Measurements from ENCODE around the gene CCDC83.
A peak's percentile ranks its signal among the peaks of the same experiment; 100 is the strongest.
"Not testable (repeated sequence)": the region's sequence is repeated elsewhere in the genome, so short reads cannot be mapped to it uniquely, and the experiment has no call there.

Gene CCDC83

DNA sequence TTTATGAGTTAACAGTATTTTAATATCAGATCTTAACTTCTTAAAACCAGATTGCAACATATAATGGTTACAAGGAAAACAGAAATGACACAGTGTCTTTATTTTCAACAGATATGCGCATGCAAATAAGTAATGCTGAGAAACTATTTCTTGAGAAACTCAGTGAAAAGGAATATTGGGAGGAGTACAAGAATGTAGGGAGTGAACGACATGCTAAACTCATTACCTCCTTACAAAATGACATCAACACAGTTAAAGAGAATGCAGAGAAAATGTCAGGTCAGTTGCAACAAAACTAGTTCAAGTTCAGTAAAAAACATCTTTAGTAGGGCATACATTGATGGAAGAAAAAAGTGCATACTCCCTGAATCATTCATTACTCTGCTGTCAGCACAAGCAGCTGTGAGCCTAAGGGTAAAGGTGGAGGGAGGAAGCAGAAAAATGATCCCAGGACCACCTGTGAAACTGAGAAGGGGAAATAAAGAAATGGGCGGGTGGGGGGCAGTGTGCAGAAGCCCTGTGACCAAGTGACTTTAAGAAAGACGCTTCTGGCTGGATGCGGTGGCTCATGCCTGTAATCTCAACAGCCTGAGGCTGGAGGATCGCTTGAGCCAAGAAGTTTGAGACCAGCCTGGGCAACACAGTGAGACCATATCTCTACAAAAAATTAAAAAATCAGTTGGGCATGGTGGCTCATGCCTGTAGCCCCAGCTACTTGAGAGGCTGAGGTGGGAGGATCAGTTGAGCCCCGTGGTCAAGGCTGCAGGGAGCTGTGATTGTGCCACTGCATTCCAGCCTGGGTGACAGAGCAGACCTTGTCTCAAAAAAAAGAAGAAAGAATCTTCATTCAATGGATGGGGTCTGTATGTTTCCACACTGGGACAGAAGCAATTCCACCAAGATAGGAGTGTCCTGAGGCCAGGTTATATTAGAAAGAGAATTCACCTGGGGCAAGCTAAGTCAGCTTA is 31.2 kb downstream of the CCDC83 start:
- peak; percentile 54 to 57 for DNase-seq (ENCODE audit: low read depth in 2 of 2)

- no peak for DNase-seq (ENCODE audit: low read depth in 2 of 2)
These were observed 33.9 kb downstream of the CCDC83 start for GRCh38 chr11:85889108-85889507.

- DNase-seq (ENCODE audit: low read depth in 2 of 2): peak in 1 of 2 experiments; percentile 19
These were observed 34.7 kb downstream of the CCDC83 start for GRCh38 chr11:85889676-85890579.

GRCh38 chr11:85893395-85893794 is 38.2 kb downstream of the CCDC83 start:
- DNase-seq (ENCODE audit: low read depth in 2 of 2): no peak

DNA sequence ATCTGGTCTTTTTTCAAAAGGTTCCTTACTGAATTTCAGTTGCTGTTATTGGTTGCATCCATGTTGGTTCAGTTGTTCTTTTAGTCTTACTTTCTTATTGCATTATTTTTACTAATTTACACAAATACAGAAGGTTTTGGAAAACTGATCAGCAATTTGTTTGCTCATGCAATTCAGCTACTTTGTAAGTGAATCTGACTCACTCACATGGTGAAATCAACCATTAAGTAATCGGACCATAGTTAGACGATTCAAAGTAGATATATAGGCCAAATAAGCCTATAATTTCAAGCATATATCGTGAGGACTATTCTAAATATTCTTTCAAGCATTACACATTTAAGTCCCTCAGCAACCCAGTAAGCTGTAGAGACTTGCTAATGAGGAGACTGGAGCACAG is 41.7 kb downstream of the CCDC83 start:
- no peak for DNase-seq (ENCODE audit: low read depth in 2 of 2)

DNA sequence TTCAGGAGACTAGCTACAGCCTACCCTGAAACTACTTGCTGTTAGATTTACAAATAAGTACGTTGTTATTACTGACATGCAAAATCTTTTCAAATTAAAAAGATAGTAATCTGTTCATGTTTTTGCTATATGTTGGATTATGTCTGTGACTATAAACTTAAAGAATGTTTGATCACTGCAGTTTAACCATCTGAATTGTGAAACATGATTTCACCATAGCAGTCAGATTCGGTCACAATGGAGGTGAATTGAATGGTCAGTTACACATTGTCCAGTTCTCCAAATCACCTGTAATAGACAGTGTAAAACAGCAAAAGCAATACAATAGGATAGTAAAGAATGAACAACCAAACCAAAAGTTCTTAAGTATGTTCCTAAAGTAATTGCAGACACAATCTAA is 43.3 kb downstream of the CCDC83 start:
- no peak for DNase-seq (ENCODE audit: low read depth in 2 of 2)

- DNase-seq (ENCODE audit: low read depth in 2 of 2): no peak
These were observed 47.2 kb downstream of the CCDC83 start for GRCh38 chr11:85902353-85902752.

DNA sequence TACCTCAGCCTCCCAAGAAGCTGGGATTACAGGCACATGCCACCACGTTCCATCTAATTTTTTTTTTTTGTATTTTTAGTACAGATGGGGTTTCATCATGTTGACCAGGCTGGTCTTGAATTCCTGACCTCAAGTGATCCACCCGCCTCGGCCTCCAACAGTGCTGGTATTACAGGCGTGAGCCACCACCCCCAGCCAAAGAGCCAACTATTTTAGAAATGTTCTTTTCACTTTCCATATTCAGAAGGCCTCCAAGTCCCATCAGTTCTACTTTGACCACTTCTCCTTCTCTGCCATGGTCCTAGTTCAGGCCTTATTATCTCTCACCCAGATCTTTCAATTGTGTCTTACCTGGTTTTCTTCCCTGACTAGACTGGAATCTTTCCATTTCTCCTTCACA is 48.2 kb downstream of the CCDC83 start:
- DNase-seq (ENCODE audit: low read depth in 2 of 2): no peak

DNA sequence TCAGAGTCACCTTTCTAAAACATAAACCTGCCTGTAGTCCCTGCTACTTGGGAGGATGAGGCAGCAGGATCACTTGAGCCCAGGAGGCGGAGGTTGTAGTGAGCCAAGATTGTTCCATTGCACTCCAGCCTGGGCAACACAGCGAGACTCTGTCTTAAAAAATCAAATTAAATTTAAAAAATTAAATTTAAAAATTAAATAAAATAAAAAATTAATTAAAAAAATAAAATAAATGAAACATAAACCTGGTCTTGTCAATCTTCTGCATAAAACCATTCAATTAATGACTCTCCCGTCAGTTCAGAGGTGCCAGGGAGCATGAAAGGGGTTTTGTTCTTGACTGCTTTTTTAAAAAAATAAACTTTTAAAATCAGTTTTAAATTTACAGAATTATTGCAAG is 48.6 kb downstream of the CCDC83 start:
- DNase-seq (ENCODE audit: low read depth in 2 of 2): no peak

DNA sequence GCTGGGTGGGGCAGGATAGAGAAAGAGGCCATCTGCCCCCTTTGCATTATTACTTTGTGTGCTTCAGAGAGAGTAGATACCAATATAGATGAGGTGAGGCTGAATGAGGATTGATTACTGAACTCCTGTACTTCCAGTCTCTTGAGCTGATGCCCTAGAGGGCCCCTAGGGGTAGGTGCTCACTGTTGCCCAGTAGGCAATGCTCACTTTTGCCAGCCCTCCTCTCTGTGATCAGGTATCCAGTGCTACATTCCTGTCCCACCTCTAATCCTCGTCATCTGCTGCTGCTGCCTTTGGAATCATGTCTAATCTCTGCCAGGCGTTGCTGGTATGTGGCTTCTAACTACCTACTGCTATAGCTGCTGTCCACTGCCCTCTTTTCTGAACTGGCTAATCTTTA is 57.2 kb downstream of the CCDC83 start:
- DNase-seq (ENCODE audit: low read depth in 2 of 2): no peak

DNA sequence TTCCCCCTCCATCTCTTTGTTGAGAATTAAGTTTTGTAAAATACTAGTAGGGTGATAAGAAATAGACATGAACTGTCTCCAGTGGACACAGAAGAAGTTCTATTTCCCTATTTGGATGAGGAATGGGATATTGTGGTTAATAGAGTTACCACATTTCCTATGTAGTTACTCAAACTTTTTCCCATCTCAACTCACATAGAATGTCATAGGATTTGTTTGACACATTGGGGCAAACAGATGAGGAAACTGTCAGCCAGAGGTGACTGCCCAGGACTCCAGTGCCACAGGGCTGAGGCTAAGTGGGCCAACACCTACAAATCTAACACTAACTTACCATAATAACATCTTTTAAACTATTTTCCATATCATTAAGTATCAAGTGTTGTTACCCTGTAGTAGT is 58.3 kb downstream of the CCDC83 start:
- no peak for DNase-seq (ENCODE audit: low read depth in 2 of 2)

- DNase-seq (ENCODE audit: low read depth in 2 of 2): no peak
These were observed 59.2 kb downstream of the CCDC83 start for GRCh38 chr11:85914425-85914824.

DNA sequence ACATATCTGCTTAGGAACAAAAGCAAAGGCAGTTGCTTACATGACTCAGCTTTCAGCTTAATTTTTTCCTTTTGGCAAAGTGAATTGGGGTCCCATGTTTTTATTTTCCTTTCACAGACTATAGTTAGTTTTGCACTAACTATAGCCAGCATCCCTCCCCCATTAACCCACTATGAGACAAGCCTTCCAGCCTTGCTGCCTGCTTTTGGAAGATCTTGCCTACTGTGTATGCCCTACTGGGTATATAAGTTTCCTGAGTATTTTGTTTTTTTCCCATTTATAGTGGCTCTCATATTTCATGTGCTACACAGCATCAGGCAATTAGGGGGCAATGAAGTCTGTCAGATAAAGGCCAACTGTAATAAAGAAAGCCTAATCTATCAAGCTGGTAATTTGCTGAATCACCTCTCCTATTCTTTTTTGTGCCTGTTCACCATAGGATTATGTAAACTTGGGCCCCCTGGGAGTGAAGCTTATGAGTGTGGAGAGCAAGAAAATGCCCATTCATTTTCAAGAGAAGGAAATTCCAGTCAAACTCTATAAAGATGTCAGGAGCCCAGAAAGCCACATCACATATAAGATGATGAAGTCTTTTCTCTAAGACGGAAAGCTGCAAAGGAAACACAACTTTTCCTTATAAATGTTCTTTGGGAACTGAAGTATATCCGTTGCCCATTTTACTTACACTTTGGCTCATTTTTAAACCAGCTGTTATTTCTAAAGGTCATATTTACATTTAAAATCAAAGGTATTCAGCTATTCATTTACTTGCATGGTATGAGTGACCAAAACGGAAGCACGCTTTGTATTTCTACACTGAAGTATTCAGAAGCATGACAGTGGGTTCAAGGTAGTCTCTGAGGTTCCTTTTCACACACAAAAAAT is 64.0 kb downstream of the CCDC83 start:
- DNase-seq (ENCODE audit: low read depth in 2 of 2): peak in 1 of 2 experiments; percentile 9

DNA sequence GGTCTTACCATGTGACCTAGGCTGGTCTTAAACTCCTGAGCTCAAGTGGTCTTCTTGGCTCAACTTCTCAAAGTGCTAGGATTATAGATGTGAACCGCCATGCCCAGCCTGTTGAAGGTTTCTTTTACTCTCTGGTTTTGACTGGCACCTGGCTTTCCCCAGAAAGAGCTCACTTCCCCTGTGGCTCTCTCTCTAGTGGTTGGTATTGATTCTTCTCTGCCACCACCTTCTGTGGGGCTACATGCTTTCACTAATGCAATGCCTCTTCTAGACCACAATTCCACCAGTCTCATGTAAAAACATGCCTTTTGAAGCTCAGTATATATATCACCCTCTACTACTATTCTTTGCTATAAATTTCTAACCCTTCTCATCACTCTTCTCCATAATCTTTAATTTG is 67.2 kb downstream of the CCDC83 start:
- DNase-seq (ENCODE audit: low read depth in 2 of 2): no peak

- no peak for DNase-seq (ENCODE audit: low read depth in 2 of 2)
These were observed 68.3 kb downstream of the CCDC83 start for GRCh38 chr11:85923455-85923854.

DNA sequence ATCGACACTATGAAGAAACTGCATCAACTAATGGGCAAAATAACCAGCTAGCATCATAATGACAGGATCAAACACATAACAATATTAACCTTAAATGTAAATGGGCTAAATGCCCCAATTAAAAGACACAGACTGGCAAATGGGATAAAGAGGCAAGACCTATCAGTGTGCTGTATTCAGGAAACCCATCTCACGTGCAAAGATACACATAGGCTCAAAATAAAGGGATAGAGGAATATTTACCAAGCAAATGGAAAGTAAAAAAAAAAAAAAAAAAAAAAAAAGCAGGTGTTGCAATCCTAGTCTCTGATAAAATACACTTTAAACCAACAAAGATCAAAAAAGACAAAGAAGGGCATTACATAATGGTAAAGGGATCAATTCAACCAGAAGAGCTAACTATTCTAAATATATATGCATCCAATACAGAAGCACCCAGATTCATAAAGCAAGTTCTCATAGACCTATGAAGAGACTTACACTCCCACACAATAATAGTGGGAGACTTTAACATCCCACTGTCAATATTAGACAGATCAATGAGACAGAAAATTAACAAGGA is 71.6 kb downstream of the CCDC83 start:
- not testable (repeated sequence) for DNase-seq (ENCODE audit: low read depth in 2 of 2)

DNA sequence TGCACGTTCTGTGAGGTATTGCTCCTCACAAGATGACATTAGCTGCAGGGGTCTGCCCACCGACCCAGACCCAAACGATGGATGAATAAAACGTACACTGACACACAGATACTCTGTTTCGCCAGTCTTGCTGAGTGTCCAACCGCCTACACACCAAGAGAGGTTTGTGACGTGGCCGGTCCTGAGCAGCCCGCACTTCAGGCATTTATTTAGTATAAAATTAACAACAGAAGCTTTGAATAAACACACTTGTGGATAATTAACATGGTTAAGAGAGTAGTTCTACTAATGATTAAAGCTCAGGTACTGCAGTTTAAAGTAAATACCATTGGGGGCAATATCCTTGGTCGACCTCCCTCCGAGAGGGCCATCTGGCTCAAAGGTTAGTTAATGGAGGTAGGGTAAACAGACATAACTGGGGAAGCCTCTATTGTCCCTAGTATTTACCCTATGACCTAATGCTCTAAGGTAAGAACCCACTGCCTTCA is 75.7 kb downstream of the CCDC83 start:
- DNase-seq (ENCODE audit: low read depth in 2 of 2): no peak

- no peak for DNase-seq (ENCODE audit: low read depth in 2 of 2)
These were observed 79.5 kb downstream of the CCDC83 start for GRCh38 chr11:85934596-85935169.

GRCh38 chr11:85935751-85936150 is 80.6 kb downstream of the CCDC83 start:
- DNase-seq (ENCODE audit: low read depth in 2 of 2): no peak

- no peak for DNase-seq (ENCODE audit: low read depth in 2 of 2)
These were observed 82.7 kb downstream of the CCDC83 start for GRCh38 chr11:85937835-85938234.
